Measurements from ENCODE around the gene ADGRF1.
A peak's percentile ranks its signal among the peaks of the same experiment; 100 is the strongest.
"Not testable (repeated sequence)": the region's sequence is repeated elsewhere in the genome, so short reads cannot be mapped to it uniquely, and the experiment has no call there.

ADGRF1 gene

GRCh38 chr6:47019941-47020340 is 22.2 kb downstream of the ADGRF1 start:
- DNase-seq: no peak

DNA sequence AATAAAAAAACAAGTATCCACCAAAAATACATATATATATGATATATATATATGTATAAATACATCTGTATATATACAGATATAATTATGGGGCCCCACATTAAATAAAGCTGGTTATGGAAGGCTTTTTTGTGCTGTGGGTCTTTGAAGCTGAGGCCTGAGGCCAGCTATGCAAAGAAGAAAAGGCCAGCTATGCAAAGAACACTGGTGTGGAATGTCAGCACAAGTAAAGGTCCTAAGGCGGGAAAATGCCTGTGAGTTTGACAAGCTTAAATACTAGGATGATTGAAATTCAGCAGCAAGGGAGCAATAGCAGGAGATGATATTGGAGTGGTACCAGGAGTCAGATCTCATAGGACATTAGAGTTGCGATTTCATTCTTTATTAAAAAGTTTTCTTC is 25.2 kb downstream of the ADGRF1 start:
- DNase-seq: no peak

DNA sequence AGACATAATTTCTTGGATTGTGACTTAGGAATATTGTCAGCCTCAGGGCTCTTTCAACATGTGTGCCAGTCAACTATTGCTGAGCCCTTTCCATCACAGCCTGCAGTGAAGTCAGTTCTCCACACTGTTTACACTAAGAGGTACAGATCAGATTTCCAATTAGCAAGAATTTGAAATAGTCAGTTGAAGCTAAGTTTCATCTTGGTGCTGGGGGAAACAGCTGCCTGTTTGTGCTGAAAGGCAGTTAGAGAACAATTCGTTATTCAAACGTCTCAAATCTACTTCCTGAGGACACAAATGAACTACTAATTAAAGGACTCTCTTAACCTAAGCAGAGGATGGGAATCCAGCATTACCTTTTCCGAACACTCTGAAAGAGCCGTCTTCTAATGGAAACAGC is 25.9 kb downstream of the ADGRF1 start:
- DNase-seq: peak; percentile 52

- DNase-seq: no peak
Measured at GRCh38 chr6:47014401-47014800, 27.7 kb downstream of the ADGRF1 start.

DNA sequence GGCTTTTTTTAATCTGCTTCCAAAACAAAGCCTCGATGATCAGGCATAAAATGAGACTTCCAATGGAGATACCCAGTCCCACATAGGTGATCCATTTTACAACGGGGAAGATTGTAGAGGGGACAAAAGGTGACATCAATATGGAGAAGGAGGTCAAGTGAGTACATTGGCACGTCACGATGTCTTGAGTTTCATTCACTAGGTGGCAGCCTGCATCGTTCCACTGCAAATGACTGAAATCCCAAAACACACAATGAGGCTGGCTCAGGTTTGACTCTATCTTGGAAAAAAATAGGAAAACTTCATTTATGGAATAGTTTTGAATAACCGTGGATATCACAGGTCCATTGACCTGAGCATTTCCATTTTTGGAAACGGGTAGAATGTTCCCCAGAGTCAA is 32.5 kb downstream of the ADGRF1 start:
- no peak for DNase-seq

DNA sequence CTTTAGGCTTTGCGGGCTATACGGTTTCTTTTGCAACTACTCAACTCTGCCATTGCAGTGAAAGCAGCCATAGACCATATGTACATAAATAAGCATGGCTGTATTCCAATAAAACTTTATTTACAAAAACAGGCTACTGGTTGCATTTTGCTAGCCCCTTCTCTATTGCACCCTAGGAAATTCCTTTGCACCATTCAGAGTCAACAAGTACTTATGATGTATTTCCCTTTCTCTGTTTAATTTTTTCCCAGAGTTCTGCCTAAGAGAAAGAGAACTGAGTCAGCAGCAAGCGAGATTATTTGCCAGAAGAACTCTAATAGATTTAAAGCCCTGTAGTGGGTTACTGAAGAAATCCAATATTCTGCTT is 33.8 kb downstream of the ADGRF1 start:
- no peak for DNase-seq

- DNase-seq: no peak
Measured at GRCh38 chr6:47007657-47008396, 34.3 kb downstream of the ADGRF1 start.

DNA sequence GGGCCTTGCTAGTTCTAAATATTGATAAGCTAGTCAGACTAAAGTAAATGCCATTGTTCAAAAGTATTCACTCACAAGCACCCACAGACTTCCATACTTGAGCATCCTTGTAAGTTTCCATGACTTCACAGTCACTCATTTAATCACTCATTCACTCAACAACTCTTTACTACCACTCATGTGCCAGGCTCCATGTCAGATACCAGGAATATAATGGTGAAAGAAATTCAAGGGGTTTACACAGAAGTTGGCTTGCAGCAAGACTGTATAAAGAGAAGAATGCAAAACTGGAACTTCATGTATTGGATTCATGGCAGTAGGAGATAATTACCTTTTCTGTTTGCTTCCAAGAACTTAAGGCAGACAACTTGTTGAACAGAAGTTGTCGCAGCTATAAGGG is 36.6 kb downstream of the ADGRF1 start:
- DNase-seq: no peak

- no peak for DNase-seq
Measured at GRCh38 chr6:47004463-47004862, 37.7 kb downstream of the ADGRF1 start.

DNA sequence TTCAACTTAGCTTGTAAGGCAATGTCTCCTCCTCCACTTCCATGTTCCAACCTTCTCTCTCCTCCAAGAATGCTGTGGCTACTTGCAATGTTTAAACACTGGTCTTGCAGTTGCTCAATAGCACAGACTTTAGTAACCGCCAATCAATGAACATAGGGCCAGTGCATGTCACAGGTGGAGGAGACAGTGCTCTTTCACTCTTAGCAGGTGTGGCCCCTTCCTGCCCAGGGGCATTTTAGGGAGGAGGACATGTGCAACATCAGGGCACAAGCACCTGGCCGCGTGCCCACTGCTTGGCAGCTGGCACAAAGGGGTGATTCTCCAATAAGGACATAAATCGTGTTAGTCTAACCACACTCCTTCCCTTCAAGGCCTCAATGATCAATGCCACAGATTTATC is 41.3 kb downstream of the ADGRF1 start:
- peak; percentile 29 for DNase-seq

DNA sequence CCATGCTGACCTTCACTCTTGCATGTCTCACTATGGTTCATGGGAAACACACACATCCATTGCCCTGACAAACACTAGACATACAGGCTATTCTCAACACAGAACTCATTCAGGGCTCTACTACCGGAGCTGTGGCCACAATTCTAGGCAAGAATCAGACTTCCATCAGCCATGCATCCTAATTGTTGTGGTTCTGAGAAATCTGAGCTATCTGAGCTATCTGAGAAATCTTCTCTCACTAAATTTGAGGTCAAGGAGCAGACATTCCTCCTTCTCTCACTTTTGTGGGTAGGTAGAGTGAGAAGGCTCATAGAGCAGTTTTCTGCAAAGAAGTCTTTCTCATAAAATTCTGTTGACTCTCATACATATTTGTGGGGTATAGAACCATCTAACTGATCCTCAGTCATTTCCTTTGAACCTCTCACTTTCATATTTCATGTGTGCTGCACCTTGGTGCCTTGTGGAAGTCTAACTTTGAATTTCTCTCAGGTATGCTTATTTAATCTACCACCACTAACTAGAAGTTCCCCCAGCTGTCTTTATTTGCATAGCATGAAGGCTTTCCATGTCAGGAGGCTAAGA is 43.6 kb downstream of the ADGRF1 start:
- no peak for DNase-seq

GRCh38 chr6:46997646-46998045 is 44.5 kb downstream of the ADGRF1 start:
- no peak for DNase-seq

DNA sequence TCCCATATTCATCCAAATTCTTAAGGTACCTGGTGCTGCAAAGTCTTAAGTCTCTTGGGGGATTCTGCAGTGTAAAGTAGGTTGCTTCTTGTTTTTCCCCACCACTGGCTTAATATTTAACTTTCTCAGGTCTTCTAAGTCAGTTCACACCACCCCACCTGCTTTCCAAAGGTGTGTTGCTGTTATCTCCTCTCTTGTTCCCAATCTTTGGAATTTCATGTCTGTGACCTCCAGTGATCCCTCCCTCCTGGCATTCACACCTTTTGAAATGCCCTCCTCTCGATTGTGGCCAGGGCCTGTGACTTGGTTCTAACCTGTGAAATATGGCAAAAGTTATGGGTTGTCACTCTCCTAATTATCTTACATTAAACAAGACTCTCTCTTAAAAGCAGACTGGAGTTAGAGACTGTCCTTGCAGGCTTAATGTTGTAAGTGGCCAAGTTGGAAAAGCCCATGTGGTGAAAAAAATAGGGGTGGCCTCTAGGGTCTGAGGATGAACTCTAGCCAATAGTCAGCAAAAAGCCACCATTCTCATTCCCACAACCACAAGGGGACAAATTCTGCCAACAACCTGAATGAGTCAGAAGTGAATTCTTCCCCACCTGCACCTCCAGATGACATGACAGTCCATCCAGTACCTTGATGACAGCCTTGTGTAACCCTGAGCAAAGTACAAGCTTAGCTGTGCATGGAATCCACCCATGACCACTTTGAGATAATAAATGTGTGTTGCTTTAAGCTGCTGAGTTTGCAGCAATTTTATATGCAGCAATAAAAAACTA is 45.1 kb downstream of the ADGRF1 start:
- no peak for DNase-seq

DNA sequence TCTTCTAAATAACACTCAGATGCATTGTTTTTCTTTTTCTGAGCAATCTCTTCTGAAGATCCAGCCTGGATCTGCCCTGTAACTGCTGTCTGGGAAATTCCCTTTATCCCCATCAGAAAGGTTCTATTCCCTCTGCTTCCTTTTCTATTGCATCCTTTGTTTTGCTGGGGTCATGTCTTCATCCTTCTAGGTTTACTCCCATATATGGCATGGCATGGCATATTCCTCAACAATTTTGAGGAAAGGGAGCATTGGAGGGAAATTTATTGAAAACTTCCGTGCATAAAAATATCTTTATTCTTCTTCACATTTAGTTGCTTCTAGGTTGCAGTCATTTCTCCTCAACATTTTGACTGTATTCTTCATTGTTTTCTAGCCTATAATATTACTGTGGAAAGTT is 47.2 kb downstream of the ADGRF1 start:
- DNase-seq: no peak

DNA sequence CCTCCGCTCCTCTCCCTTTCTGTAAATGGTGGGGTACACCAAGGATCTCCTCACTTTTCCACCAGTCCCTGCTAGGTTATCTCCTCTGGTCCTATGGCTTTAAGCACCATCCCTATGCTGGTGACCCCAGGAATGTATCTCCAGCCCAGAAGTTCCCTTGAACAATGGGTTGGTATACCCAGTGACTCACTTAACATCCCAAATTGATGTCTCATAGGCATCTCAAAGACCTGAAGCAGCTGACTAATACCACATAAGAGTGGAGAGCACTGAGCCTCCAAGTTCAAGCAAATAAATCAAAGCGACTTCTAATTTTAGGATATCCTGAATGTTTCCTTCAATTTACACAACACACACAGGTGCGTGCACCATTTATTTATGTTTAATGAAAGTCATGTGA is 48.3 kb downstream of the ADGRF1 start:
- DNase-seq: no peak

GRCh38 chr6:46992391-46992790 is 49.7 kb downstream of the ADGRF1 start:
- not testable (repeated sequence) for DNase-seq

DNA sequence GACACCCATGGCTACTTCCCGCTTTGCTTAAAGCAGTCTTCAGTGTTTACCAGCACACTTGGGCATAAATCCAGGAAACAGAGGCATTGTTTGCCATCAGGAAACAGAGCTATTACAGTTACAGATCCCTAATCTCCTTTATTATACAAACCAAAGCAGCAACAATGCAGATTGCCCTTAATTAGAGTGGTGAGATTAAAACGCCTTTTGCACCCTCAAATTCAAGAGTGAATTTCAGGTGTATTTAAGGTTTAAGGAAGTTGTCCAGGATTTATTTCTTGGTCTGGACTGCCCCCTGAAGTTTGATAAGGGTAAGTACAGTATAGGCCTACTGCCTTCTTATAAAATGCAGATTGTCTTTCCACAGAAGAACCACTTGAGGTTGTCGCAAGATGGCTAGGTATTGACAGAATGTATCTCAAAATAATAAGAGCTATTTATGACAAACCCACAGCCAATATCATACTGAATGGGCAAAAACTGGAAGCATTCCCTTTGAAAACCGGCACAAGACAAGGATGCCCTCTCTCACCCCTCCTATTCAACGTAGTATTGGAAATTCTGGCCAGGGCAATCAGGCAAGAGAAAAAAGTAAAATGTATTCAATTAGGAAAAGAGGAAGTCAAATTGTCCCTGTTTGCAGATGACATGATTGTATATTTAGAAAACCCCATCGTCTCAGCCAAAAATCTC is 51.2 kb downstream of the ADGRF1 start:
- DNase-seq: peak; percentile 68

- no peak for DNase-seq
Measured at GRCh38 chr6:46990031-46990644, 52.0 kb downstream of the ADGRF1 start.

DNA sequence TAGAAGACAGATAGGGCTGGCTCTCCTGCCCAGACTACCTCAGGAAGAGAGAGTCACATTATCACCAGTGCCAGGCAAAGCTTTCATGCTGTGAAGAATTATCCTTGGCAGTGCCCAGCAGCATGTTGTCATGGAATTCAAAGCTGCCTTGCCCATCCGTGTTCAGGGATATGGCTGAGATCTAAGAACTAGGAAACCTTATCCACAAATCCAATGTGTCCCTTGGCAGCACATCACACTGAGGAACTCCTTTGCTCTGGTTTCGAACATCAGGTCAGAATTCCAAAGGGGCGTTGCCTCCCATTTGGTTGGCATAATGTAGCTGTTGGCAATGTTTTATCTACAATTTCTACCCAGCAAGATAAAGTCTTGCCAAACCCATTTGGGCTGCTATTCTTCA is 52.7 kb downstream of the ADGRF1 start:
- no peak for DNase-seq

DNA sequence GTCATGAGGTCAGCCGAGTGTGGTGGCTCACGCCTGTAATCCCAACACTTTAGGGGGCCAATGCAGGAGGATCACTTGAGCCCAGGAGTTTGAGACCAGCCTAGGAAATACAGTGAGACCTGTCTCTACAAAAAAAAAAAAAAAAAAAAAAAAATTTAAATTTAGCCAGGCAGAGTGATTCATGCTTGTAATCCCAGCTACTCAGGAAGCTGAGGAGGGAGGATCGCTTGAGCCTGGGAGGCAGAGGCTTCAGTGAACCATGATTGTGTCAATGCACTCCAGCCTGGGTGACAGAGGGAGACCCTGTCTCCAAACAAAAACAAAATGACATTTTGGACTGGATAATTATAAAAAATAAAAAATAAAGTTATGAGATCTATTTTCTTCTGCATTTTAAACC is 56.2 kb downstream of the ADGRF1 start:
- no peak for DNase-seq

GRCh38 chr6:46983007-46983411 is 59.1 kb downstream of the ADGRF1 start:
- no peak for DNase-seq

DNA sequence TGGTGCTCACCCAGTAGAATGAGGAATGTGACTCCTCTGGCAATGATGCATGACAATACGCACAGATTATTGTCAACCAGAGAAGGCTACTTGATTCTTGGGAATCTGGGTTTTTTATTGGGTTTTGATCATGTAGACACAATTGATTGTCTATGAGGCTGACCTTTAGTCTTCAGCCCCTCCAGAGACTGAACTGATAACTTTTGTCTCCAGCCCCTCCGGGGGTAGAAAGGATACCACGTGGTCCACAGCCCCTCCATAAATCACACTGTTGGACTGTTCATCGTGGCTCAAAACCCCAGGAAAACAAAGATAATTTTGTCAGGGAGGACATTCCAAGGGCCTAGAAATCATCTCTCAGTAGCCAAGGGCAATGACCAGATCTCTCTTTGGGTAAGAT is 62.9 kb downstream of the ADGRF1 start:
- no peak for DNase-seq

DNA sequence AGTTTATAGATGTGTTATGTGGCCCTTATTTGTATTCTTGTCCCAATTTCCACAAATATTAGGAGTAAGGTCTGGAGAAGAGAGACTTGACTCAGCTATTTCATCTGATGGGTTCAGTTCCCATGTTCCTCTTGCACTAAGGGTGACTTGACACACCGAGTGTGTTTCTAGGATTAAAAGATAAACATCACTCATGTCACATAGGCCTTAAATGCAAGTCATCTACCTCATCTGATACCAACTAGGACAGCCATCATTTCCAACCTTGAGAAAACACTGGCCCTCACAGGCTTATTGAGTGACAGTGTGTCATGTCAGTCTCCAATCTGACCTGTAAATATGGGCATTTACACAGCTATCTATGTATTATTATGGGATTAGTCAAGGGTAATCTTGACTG is 67.3 kb downstream of the ADGRF1 start:
- no peak for DNase-seq

Measured in SHP77 treated with DMSO at 0.1 percent for 48 hours (cell line).